Measurements from ENCODE around the gene SUPT6H. TPM values are rescaled to one million over a fixed set of nuclear protein-coding genes. Genes with fewer than 3 reads are reported as not detected.

SUPT6H gene
- total RNA-seq, 1 donor from 2014 or later, result 62.4 TPM

- Histone ChIP-seq H3K27ac (no peak overlapping the region), H3K27me3 (no peaks in the 10 kb centered on the region), H3K4me3 (no peak overlapping the region), H3K36me3 (peaks cover 72% of the 10 kb centered on the region), H3K9me3 (no peaks in the 10 kb centered on the region), H3K4me1 (no peaks in the 10 kb centered on the region)
- TF ChIP-seq CTCF (IDR thresholded peaks at IDR 0.05), result no peak
- intact Hi-C loops (cut with DNase I), result no loop called here
- DNase-seq (no peak), ATAC-seq (no peak)
These were observed 46.6 kb upstream of the SUPT6H start for GRCh38 chr17:28615260-28615940.

DNA sequence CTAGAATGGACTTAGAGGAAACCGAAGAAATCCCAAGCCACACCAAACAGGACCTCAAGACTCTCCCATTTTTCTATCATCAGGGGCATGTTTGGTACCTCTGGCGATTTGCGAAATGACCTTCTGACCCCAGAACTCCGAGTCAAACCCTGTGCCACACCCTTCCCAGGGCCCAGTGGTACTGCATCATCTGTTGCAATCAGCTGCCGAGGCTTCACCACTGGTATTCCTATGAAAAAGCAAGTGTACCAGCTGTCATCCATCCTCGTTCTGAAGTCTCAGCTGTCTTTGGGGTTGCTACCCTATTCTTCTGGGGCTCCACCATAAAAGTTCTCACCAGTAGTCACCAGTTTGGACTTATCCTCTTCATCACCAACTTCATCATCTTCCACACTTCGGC, 45.7 kb upstream of the SUPT6H start:
- no peak for ATAC-seq
- intact Hi-C loops (cut with DNase I), result no loop called here
- H3K27ac ChIP-seq, result no peak overlapping the region
- TF ChIP-seq CTCF (IDR thresholded peaks at IDR 0.05), result no peak
- no peaks in the 10 kb centered on the region for H3K9me3 ChIP-seq
- H3K4me1 ChIP-seq, result no peaks in the 10 kb centered on the region
- no peak for DNase-seq
- no peak overlapping the region for H3K4me3 ChIP-seq
- peaks cover 80% of the 10 kb centered on the region for H3K36me3 ChIP-seq
- H3K27me3 ChIP-seq, result no peaks in the 10 kb centered on the region

- no peaks in the 10 kb centered on the region for H3K27me3 ChIP-seq
- H3K9me3 ChIP-seq, result no peaks in the 10 kb centered on the region
- peaks cover 100% of the 10 kb centered on the region for H3K36me3 ChIP-seq
- TF ChIP-seq CTCF (IDR thresholded peaks at IDR 0.05), result no peak
- DNase-seq (no peak), ATAC-seq (no peak)
- no peak overlapping the region for H3K27ac ChIP-seq
- H3K4me1 ChIP-seq, result no peaks in the 10 kb centered on the region
- H3K4me3 ChIP-seq, result no peak overlapping the region
- intact Hi-C loops (cut with DNase I), result no loop called here
These were observed 43.5 kb upstream of the SUPT6H start for GRCh38 chr17:28618464-28618863.

DNA sequence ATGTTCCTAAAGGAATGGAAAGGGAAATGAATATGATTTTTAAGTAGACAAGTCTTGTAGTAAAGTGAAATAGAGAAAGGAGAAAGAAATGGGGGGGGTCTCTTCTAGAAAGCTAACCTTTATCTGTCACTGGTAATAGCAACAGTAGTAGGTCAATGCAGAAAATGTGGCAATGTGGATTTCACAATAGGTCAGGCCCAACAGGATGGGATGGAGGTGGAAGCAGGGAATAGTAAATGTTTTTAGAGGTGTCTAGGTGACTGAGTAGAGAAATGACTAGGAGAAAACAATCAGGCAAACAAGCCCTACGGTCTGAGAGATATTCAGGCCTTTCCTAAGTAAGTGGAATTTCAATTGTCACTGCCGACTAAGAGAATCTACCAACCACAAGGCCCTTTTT, 42.0 kb upstream of the SUPT6H start:
- DNase-seq (no peak), ATAC-seq (no peak)
- intact Hi-C loops (cut with DNase I), result no loop called here
- H3K27ac ChIP-seq, result no peak overlapping the region
- H3K4me3 ChIP-seq, result no peak overlapping the region
- no peak for TF ChIP-seq CTCF (IDR thresholded peaks at IDR 0.05)
- H3K36me3 ChIP-seq, result peaks cover 100% of the 10 kb centered on the region
- no peaks in the 10 kb centered on the region for H3K27me3 ChIP-seq
- no peaks in the 10 kb centered on the region for H3K4me1 ChIP-seq
- H3K9me3 ChIP-seq, result no peaks in the 10 kb centered on the region

GRCh38 chr17:28622186-28622585, 39.8 kb upstream of the SUPT6H start:
- DNase-seq (no peak), ATAC-seq (no peak)
- H3K9me3 ChIP-seq, result no peaks in the 10 kb centered on the region
- H3K4me3 ChIP-seq, result no peak overlapping the region
- no peaks in the 10 kb centered on the region for H3K4me1 ChIP-seq
- intact Hi-C loops (cut with DNase I), result no loop called here
- no peak for TF ChIP-seq CTCF (IDR thresholded peaks at IDR 0.05)
- no peaks in the 10 kb centered on the region for H3K27me3 ChIP-seq
- peaks cover 93% of the 10 kb centered on the region for H3K36me3 ChIP-seq
- H3K27ac ChIP-seq, result no peak overlapping the region

GRCh38 chr17:28623696-28624095, 38.3 kb upstream of the SUPT6H start:
- intact Hi-C loops (cut with DNase I), result no loop called here
- DNase-seq, result no peak
- H3K4me3 ChIP-seq, result no peak overlapping the region
- no peak for ATAC-seq
- peaks cover 92% of the 10 kb centered on the region for H3K36me3 ChIP-seq
- no peak overlapping the region for H3K27ac ChIP-seq
- TF ChIP-seq CTCF (IDR thresholded peaks at IDR 0.05), result no peak
- no peaks in the 10 kb centered on the region for H3K9me3 ChIP-seq
- H3K27me3 ChIP-seq, result no peaks in the 10 kb centered on the region
- H3K4me1 ChIP-seq, result no peaks in the 10 kb centered on the region

Data from upper lobe of right lung (tissue), 1 donor.